Measurements from ENCODE around the gene WDR54.
A peak's percentile ranks its signal among the peaks of the same experiment; 100 is the strongest.

The WDR54 gene

GRCh38 chr2:74421221-74421870 is at the start of gene WDR54, which contains the start of gene C2orf81:
WDR54 (plus strand) TSS chr2:74421730; CDS start chr2:74422154, 424 bp downstream.
C2orf81 (minus strand) TSS chr2:74421619; CDS start chr2:74421560, 59 bp downstream.
- peak; percentile 94 for DNase-seq (ENCODE audit: low read depth, low spot score)

GRCh38 chr2:74372674-74373073 is 48.9 kb upstream of the WDR54 start:
- no peak for DNase-seq (ENCODE audit: low read depth, low spot score)

GRCh38 chr2:74373221-74373676 is 48.3 kb upstream of the WDR54 start:
- peak; percentile 39 for DNase-seq (ENCODE audit: low read depth, low spot score)

GRCh38 chr2:74373985-74374384 is 47.5 kb upstream of the WDR54 start:
- DNase-seq (ENCODE audit: low read depth, low spot score) = no peak

- peak; percentile 93 for DNase-seq (ENCODE audit: low read depth, low spot score)
These were observed 46.9 kb upstream of the WDR54 start for GRCh38 chr2:74374509-74375205.

DNA sequence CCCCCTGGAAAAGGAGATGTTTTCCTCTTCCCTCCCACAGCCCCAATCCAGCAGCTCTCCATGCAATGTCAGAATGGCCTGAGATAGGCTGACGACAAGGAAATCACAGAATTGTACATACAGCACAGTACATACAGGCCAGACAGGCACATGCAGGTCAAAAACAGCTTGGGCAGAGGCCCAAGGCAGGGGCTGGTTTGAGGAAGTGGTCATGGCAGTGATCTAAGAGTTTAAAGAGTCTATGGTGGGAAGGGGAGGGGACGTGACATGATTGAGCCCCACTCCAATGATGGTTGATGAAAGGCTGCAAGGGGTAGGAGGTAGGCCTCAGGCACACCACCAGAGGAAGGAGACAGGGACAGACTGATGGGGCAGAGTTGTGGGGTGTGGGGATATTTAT is 45.7 kb upstream of the WDR54 start:
- no peak for DNase-seq (ENCODE audit: low read depth, low spot score)

GRCh38 chr2:74378007-74378406 is 43.5 kb upstream of the WDR54 start:
- DNase-seq (ENCODE audit: low read depth, low spot score) = no peak

DNA sequence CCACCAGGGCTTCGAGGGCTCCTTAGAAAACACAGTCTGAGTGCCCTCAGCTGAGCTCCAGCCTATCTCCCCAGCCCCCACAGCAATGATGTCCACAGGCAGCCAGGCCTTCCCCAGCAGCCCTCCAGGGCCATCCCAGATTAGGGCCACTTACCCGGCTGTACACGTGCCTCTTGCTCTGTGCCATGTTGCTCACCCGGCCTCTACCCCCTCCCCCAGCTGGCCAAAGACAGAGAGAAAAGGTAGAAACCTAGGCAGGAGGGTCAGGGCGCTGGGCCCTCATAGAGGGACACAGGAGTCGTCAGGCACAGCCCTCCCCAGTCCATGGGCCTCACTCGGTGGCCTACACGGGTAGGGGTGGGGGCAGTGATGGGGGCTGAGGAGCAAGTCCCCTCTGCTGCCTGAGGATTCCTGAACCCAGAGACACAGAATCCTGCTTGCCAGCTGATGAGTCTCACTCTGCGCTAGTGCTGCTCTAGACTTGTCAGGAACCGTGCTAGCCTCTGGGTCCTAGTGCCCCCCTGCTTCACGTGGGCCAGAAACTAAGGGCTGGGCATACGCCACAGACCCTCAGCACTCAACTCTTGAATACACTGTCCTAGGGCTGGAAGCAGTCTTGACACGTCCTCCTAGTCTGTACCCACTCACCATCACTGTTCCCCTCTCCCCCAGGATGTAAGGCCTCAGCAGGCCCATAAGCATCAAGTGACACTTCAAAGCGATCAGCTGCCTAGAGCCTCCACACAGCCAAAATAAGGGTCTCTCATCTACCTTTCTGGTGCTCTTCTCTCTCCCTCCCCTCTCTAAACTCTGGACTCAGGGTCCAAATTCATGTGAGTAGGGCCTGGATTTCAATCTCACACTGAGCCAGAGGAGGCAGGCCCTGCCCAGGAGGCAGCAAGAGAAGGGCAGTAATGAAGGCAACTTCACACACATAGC is 41.4 kb upstream of the WDR54 start, which contains the start of gene DCTN1:
Gene DCTN1 (minus strand): TSS at position 461 of the 939 bp plus-strand sequence. CDS start 274 bp downstream, at position 187.
- peak; percentile 43 for DNase-seq (ENCODE audit: low read depth, low spot score)

DNA sequence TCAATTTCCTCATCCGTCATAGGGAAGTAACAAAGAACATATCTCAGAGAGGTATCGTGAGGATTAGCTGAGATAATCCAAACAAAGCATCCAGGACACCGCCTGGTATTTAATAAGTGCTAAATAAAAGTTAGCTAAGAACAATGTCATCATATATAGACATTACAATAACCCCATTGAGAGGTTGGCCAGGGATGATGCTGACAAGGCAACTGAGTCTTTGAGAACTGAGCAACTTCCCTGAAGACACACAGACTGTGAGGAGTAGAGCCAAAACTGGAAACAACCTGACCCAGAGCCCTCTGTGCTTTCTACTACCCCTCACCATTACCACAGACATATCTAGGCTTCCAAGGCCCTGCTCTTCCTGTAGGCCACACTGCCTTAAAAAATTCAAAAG is 39.8 kb upstream of the WDR54 start:
- DNase-seq (ENCODE audit: low read depth, low spot score) = no peak

DNA sequence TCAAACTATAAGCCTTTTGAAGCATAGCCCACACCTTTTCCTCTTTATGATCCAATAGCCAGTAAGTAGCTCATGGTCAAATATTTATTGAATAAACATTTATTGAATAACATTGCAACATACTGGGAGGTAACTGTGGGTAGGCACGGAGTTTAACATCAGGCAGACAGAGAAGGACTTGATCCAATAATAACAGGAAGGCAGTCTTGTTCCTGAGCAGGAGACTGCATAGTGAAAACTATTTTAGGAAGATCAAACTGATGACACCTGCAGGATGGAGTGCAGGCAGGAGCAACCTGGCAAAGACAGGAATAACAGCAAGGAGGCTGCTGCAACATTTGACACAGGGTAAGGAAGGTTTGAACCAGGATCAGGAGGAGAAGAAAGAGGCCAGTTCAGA is 38.3 kb upstream of the WDR54 start:
- DNase-seq (ENCODE audit: low read depth, low spot score) = no peak

DNA sequence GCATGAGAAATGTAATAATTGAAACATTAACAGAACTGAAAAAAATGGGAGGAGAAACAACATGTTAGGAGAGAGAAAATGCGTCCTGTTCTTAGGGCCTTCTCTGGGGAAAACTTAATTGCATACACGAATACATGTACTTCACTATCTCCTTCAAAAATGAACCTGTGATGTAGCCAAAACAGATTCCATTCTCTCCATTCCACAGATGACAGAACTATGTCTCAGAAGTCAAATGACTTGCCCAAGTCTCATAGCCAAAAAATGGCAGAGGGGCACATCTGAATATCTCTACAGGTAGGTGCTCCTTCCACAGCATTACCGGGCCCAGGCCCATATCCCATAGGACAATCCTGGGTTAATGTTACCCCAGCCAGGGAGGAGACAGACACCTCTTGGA is 37.5 kb upstream of the WDR54 start:
- DNase-seq (ENCODE audit: low read depth, low spot score) = no peak

DNA sequence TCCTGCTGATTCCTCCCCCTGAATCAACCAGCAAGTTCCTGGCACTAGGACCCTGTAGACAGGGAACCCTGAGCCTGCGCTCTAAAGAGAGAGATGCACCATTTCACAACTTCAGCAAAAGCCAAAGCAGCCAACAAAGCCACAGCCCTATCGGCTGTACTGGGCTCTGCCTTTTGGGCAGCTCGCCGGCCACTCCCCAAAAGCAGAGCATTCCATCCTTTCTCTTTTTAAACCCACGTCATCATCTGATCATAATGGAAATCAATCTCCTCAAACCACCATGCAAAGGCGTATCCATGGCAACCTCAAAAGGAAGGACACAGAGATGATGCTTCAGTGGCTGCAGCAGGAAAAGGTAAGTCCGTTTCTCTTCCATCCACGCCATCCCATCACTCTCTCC is 36.1 kb upstream of the WDR54 start:
- no peak for DNase-seq (ENCODE audit: low read depth, low spot score)

DNA sequence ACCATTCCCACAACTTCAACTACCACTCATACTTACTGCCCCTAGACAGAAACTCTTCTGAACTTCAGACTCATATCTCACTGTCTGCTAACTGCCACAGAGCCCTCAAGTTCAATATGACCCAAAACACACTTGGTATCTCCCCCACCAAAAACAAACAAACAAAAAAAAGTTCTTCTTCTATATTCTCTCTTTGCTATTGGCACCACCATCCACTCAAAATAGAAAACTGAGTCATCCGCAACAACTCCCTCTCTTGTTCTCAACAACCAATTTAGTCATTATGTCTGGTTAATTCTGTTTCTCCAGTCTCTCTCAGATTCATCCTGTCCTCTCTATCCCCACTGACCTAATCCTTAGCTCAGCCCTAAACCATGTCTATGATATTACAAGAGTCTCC is 34.2 kb upstream of the WDR54 start:
- DNase-seq (ENCODE audit: low read depth, low spot score) = no peak

- no peak for DNase-seq (ENCODE audit: low read depth, low spot score)
These were observed 30.9 kb upstream of the WDR54 start for GRCh38 chr2:74390606-74391005.

GRCh38 chr2:74391209-74391579 is 30.3 kb upstream of the WDR54 start:
- peak; percentile 53 for DNase-seq (ENCODE audit: low read depth, low spot score)

DNA sequence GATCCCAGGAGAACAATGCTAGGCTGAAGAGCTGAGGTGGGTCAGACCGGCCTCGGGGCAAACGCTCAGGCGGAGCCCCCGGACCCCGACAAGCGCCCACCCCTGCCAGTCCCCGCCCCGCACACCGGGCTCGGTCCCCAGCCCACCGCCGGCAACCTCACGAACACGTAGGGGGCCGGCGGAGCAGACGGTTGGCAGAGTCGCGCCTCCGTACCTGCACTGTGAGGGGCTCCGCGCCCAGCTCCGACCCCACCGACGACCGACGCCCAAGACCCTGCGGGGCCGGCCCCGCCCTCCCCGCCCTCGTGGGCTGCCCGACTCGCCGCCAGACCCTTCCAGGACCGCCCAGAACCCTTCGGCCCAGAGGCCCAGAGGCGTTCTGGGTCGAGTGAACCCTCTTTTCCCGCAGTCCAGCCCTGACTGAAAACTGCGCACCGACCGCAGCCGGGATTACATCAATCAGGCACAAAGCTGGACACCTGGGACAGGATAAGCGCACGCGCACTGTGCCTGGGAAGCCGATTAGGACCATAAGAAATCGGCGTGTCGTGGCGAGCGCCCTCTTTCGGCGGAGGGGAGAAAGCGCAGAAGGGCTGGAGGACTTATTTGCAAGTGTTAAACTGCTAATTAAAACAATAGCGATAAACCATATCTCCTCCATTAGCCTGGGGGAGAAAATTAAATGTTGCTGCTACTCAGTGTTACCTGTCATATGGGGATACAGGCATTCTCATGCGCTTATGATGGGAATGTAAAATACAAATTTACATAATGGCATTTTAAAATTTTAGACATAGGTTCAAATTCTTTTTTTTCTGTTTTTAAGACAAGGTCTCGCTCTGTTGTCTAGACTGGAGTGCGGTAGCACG is 29.7 kb upstream of the WDR54 start:
- DNase-seq (ENCODE audit: low read depth, low spot score) = peak; percentile 94

- no peak for DNase-seq (ENCODE audit: low read depth, low spot score)
These were observed 29.1 kb upstream of the WDR54 start for GRCh38 chr2:74392449-74392743.

DNA sequence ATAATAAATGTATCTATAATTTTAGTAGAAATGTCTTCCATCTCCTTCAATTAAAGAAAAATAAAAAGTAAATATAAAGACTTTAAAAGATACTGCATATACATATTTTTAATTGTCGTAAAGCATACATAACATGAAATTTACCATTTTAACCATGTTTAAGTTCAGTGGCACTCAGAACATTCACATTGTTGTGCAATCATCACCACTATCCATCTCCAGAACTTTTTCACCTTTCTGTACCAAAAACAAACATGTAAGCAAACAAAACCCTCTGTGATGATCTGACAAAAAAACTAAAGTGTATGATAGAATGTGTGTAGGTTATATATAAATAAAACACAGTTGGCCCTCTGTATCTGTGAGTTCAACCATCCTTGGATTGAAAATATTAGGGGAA is 28.0 kb upstream of the WDR54 start:
- DNase-seq (ENCODE audit: low read depth, low spot score) = no peak

DNA sequence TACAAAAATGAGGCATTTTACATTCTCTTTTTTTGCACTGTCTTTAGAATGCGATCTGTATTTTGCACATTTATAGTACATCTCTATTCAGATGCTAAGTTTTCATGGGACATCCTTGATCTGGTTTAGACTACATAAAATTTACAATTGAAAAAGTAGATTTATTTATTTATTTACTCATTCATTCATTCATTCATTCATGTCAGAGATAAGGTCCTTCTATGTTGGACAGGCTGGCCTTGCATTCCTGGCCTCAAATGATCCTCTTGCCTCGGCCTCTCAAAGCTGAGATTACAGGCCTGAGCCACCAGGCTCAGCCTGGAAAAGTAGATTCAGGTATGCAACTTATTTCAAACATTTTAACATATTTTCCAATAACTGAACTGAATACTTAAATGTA is 25.4 kb upstream of the WDR54 start:
- no peak for DNase-seq (ENCODE audit: low read depth, low spot score)

DNA sequence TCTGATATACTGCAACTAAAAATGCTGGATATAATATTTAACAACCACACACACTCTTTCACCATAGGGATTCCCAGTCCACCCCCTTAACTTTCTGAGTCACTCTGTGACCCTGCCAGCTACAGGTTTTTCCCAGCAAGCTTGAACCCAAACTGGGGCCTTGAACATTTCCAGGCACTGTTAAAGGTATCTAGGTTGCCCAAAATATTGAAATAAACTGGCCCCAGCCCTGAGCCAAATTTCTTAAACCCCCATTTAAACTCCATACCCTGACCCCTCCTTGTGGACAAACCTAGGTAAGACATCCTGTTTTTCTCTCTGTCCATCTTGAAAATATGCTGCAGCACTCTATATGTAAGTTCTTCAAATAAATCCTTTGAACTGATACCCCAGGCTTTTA is 21.7 kb upstream of the WDR54 start:
- DNase-seq (ENCODE audit: low read depth, low spot score) = no peak

DNA sequence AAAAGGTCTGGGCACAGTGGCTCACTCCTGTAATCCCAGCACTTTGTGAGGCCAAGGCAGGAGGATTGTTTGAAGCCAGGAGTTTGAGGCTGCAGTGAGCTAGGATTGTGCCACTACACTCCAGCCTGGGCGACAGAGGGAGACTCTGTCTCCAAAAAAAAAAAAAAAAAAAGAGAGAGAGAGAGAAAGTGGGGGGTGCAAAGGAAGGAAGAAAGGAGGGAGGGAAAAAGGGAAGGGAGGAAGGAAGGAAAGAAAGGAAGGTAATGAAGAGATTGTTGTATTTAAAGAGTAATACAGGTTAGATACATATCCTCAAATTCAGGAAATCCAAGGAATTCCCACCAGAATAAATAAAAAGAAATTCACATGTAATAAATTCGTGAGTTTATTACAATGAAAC is 19.6 kb upstream of the WDR54 start:
- no peak for DNase-seq (ENCODE audit: low read depth, low spot score)

All from ELF-1 (cell line).